K562 (cell line): ENCODE measurements around the gene DYNLT2. TPM values are rescaled to one million over a fixed set of nuclear protein-coding genes. Genes with fewer than 3 reads are reported as not detected.

Experiments used
- BRF2 ChIP-seq: IDR thresholded peaks from 3 replicates; pipeline ENCODE4 v1.6.1; 2011; ENCODE audit warnings: borderline replicate concordance, mild to moderate bottlenecking; ENCODE audit not compliant: insufficient read length, insufficient read depth
- C11orf30 ChIP-seq: fragments of 450-650 bp; IDR thresholded peaks from 2 replicates; pipeline ENCODE4 v1.6.1; 2016; ENCODE audit warnings: low read depth, mild to moderate bottlenecking
- CHAMP1 ChIP-seq: fragments of 450-650 bp; IDR thresholded peaks from 2 replicates; pipeline ENCODE4 v1.6.1; 2016; ENCODE audit warnings: mild to moderate bottlenecking
- CTCFL ChIP-seq: IDR thresholded peaks from 2 replicates; pipeline ENCODE4 v1.6.1; 2011; ENCODE audit warnings: borderline replicate concordance, low read depth, mild to moderate bottlenecking, moderate library complexity, low read length; ENCODE audit not compliant: insufficient read depth, poor library complexity, severe bottlenecking
- E2F3 ChIP-seq: fragments of 250-450 bp; sonication (Bioruptor Pico); IDR thresholded peaks from 2 replicates; pipeline ENCODE4 v1.4.0; 2020; ENCODE audit warnings: mild to moderate bottlenecking
- HMGXB4 ChIP-seq: sonication (generic); formaldehyde crosslinking; IDR thresholded peaks from 2 replicates; pipeline ENCODE4 v1.8.1; 2023; ENCODE audit warnings: mild to moderate bottlenecking, missing genetic modification reagents
- STAT5A ChIP-seq: IDR thresholded peaks from 2 replicates; pipeline ENCODE4 v1.6.1; 2012; ENCODE audit warnings: low read length, inconsistent platforms, borderline replicate concordance
- THRAP3 ChIP-seq: fragments of 450-650 bp; IDR thresholded peaks from 2 replicates; pipeline ENCODE4 v1.6.1; 2016; ENCODE audit warnings: mild to moderate bottlenecking, inconsistent platforms, borderline replicate concordance
- ZBTB12 ChIP-seq: fragments of 250-450 bp; sonication (Bioruptor Pico); IDR thresholded peaks from 2 replicates; pipeline ENCODE4 v1.4.0; 2020
- ZNF140 ChIP-seq: fragments of 250-450 bp; sonication (Bioruptor Pico); IDR thresholded peaks from 2 replicates; pipeline ENCODE4 v1.8.0; 2021; ENCODE audit warnings: moderate library complexity, mild to moderate bottlenecking, inconsistent platforms
- ZNF3 ChIP-seq: fragments of 250-450 bp; sonication (Bioruptor Pico); IDR thresholded peaks from 2 replicates; pipeline ENCODE4 v1.5.0; 2021; ENCODE audit warnings: mild to moderate bottlenecking, moderate library complexity
- polyA plus RNA-seq, 8 experiments: library from polyadenylated mRNA; depleted of rRNA in 4 of 8; stranded (reverse) in 5 of 8; unstranded in 3 of 8; fragments of >200 nt; fragmentation: Nextera tagmentation in 2 of 8; fragmentation: Illumina TruSeq in 1 of 8; extraction: Ambion mirVana in 2 of 8; extraction: Trizol in 1 of 8; gene quantifications; 2 replicates each; pipeline versions ENCODE4 v1.2.1 to v1.2.3, GENCODE V29; 2011 to 2014; ENCODE audit warnings: inconsistent platforms in 1 of 8, missing spikeins in 1 of 8
- total RNA-seq, 7 experiments: library from RNA; depleted of rRNA in 6 of 7; stranded (reverse); fragments of >200 nt in 6 of 7; fragmentation: Illumina TruSeq in 2 of 7; extraction: Trizol in 2 of 7; gene quantifications; 2 replicates each; pipeline versions ENCODE4 v1.2.1 to v1.2.3, GENCODE V29; 2011 to 2021; ENCODE audit warnings: low replicate concordance in 1 of 7
- TF ChIP-seq, protein P1 (sequence below), 2 experiments: fragments of 150-350 bp in 1 of 2; IDR thresholded peaks; 2 replicates each; pipeline ENCODE4 v1.6.1; 2012 to 2016; ENCODE audit warnings: low read depth in 2 of 2, low read length in 2 of 2, mild to moderate bottlenecking in 1 of 2, moderate library complexity in 1 of 2

Gene DYNLT2
- total and polyA plus RNA-seq, 9 of the 15 experiments (the other 6 are each of a cell fraction or from before 2014, with no cell fraction given), result 2.0 to 12.8 (median 6.3) TPM

DNA sequence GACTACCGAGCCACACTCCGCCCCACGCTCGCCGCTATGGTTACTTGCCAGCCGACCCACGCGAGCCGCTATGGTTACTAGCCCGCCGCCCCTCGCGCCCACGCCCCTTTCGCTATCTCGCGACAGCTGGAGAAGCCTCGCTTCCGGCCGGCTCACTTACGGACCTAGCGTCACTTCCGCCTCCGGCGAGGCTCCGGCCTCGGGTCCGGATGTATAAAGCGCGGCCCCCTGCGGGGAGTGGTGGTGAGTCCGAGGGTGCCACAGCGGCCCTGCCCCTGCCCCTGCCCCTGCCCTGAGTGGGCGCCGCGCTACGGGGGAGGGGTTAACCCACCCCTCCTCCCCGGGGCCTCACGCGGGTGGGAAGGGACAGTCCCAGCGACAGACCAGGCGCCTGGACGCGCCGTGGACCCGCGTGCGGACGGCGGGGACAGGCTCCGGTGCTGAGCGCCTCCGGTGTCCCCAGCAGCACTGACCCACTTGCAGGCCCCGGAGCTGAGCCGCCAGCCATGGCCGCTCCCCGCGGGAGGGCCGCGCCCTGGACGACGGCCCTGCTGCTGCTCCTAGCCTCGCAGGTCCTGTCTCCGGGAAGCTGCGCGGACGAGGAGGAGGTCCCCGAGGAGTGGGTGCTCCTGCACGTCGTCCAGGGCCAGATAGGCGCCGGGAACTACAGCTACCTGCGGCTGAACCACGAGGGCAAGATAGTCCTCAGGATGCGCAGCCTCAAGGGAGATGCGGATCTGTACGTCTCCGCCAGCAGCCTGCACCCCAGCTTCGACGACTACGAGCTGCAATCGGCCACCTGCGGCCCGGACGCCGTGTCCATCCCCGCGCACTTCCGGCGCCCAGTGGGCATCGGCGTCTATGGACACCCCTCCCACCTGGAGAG is 49.2 kb downstream of the DYNLT2 start, which contains the start of the genes C6orf120 and WDR27 (continued):
- TF ChIP-seq HMGXB4 (CRISPR knock-in tag) (no peak; the same call in 1 of the 2 replicates), BRF2 (no peak), ZBTB12 (CRISPR knock-in tag) (peak; percentile 89), ZNF3 (CRISPR knock-in tag) (no peak), STAT5A (peak; percentile 27; the same call in 1 of the 2 replicates), CHAMP1 (no peak), CTCFL (peak; percentile 88), THRAP3 (no peak), ZNF140 (CRISPR knock-in tag) (no peak), C11orf30 (peak; percentile 85), E2F3 (no peak)
- TF ChIP-seq, protein P1, sequence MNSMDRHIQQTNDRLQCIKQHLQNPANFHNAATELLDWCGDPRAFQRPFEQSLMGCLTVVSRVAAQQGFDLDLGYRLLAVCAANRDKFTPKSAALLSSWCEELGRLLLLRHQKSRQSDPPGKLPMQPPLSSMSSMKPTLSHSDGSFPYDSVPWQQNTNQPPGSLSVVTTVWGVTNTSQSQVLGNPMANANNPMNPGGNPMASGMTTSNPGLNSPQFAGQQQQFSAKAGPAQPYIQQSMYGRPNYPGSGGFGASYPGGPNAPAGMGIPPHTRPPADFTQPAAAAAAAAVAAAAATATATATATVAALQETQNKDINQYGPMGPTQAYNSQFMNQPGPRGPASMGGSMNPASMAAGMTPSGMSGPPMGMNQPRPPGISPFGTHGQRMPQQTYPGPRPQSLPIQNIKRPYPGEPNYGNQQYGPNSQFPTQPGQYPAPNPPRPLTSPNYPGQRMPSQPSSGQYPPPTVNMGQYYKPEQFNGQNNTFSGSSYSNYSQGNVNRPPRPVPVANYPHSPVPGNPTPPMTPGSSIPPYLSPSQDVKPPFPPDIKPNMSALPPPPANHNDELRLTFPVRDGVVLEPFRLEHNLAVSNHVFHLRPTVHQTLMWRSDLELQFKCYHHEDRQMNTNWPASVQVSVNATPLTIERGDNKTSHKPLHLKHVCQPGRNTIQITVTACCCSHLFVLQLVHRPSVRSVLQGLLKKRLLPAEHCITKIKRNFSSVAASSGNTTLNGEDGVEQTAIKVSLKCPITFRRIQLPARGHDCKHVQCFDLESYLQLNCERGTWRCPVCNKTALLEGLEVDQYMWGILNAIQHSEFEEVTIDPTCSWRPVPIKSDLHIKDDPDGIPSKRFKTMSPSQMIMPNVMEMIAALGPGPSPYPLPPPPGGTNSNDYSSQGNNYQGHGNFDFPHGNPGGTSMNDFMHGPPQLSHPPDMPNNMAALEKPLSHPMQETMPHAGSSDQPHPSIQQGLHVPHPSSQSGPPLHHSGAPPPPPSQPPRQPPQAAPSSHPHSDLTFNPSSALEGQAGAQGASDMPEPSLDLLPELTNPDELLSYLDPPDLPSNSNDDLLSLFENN (IDR thresholded peaks at IDR 0.05; ENCODE audit: low read depth in 2 of 2, low read length in 2 of 2), result no peak; a peak in 2 of 4 replicates
